GM18499 (cell line): ENCODE measurements around the gene ZNF609.

Experiments
- ATAC-seq: cut with Tn5 transposase; IDR thresholded peaks from one replicate; pipeline ENCODE4 v1.9.1; 2021; ENCODE audit warnings: moderate number of reproducible peaks; ENCODE audit not compliant: insufficient read depth, unreplicated experiment

The ZNF609 gene

GRCh38 chr15:64535460-64536243 is 75.3 kb downstream of the ZNF609 start:
- ATAC-seq: no peak

GRCh38 chr15:64536244-64536836 is 76.0 kb downstream of the ZNF609 start:
- no peak for ATAC-seq

- ATAC-seq: no peak
Observed at GRCh38 chr15:64542091-64542490, 81.7 kb downstream of the ZNF609 start.

GRCh38 chr15:64544450-64544849 is 84.1 kb downstream of the ZNF609 start:
- ATAC-seq: no peak

GRCh38 chr15:64547275-64547674 is 86.9 kb downstream of the ZNF609 start:
- no peak for ATAC-seq

- no peak for ATAC-seq
Observed at GRCh38 chr15:64548235-64548634, 87.9 kb downstream of the ZNF609 start.

GRCh38 chr15:64549860-64550259 is 89.5 kb downstream of the ZNF609 start:
- ATAC-seq: no peak

- ATAC-seq: no peak
Observed at GRCh38 chr15:64552281-64552948, 92.0 kb downstream of the ZNF609 start.

GRCh38 chr15:64558460-64559179 is 98.2 kb downstream of the ZNF609 start:
- no peak for ATAC-seq

GRCh38 chr15:64559243-64559642 is 98.9 kb downstream of the ZNF609 start:
- no peak for ATAC-seq

GRCh38 chr15:64560501-64560900 is 100.1 kb downstream of the ZNF609 start:
- ATAC-seq: no peak

- no peak for ATAC-seq
Observed at GRCh38 chr15:64560998-64561397, 100.6 kb downstream of the ZNF609 start.

GRCh38 chr15:64562003-64562640 is 101.7 kb downstream of the ZNF609 start:
- no peak for ATAC-seq

- no peak for ATAC-seq
Observed at GRCh38 chr15:64566102-64566501, 105.7 kb downstream of the ZNF609 start.

- no peak for ATAC-seq
Observed at GRCh38 chr15:64566629-64567427, 106.5 kb downstream of the ZNF609 start.

- no peak for ATAC-seq
Observed at GRCh38 chr15:64568765-64569164, 108.4 kb downstream of the ZNF609 start.

- ATAC-seq: no peak
Observed at GRCh38 chr15:64571857-64572291, 111.5 kb downstream of the ZNF609 start.

- ATAC-seq: no peak
Observed at GRCh38 chr15:64572856-64573255, 112.5 kb downstream of the ZNF609 start.

GRCh38 chr15:64574301-64575017 is 114.1 kb downstream of the ZNF609 start:
- no peak for ATAC-seq
